GM10248 (cell line): ENCODE results near the gene CTCFL.

Source experiments
- CTCF ChIA-PET: fragments of 300-600 bp; sonication (Branson Sonifier 250); formaldehyde crosslinking; extraction: SDS; loops from one replicate; lab custom pipeline; 2021; ENCODE audit warnings: antibody characterized with exemption; lab: Yijun Ruan, JAX
- POLR2A ChIA-PET: fragments of 350-650 bp; sonication (Branson Sonifier 250); formaldehyde crosslinking; extraction: SDS; loops from one replicate; lab custom pipeline; 2020; ENCODE audit warnings: antibody characterized with exemption; lab: Yijun Ruan, JAX
- DNase-seq: peaks from one replicate; pipeline ENCODE4 v3.0.0; 2012; ENCODE audit errors: extremely low spot score
- CTCF ChIP-seq: IDR thresholded peaks from 2 replicates; pipeline ENCODE4 v1.5.1; 2012; ENCODE audit warnings: mild to moderate bottlenecking, low read depth; ENCODE audit errors: extremely low read depth, missing control alignments, control extremely low read depth

CTCFL gene

GRCh38 chr20:57536771-57537724 is 12.1 kb upstream of the CTCFL start:
- ChIA-PET CTCF (interaction anchor here (1.1 to 1.4 kb wide), 2 partner anchors 24 to 697 kb away, joined by 3 read pairs; partner anchors contain the start of gene PCK1), POLR2A (no interaction called here)

DNA sequence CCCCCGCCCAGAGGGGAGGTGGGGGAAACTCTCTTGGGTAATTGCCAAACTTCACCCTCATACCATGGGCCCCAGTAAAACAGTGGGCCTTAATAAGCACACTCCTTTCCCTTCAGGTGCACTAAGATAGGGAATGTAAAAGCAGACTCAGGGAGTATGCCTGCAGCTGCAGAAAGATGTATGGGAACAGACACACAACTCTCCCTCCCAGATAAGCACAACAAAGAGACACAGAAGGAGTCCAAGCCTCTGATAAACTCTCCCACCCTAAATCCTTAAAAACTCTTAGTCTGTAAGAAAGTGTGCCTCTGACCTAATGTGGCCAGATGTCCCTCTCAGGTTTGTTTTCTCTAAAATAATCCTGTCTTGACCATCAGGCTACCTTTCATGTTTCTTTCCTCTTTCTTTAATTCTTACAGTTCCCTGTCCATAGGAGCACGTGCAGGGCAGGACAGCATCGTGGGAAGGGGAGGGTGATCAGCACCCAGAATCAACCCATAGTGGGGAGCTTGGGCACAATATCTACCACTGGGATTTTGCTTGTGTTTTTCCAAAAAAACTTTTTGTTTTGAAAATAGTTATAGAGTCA is 11.3 kb upstream of the CTCFL start:
- CTCF ChIA-PET, result no interaction called here
- POLR2A ChIA-PET, result no interaction called here
- DNase-seq, result no peak
- no peak for TF ChIP-seq CTCF

More at GRCh38 chr20:57536771-57537724, 12.1 kb upstream of the CTCFL start:
- DNase-seq, result no peak
- TF ChIP-seq CTCF, result no peak

- ChIA-PET POLR2A (interaction anchor here (0.7 kb wide), 1 partner anchor 123 kb away, joined by 9 read pairs; no protein-coding TSS in a partner anchor), CTCF (interaction anchor here (1.2 kb wide), 1 partner anchor 67 kb away, joined by 3 read pairs; no protein-coding TSS in a partner anchor)
- TF ChIP-seq CTCF, result no peak
- DNase-seq, result no peak
Observed at GRCh38 chr20:57535297-57535696, 10.4 kb upstream of the CTCFL start.

DNA sequence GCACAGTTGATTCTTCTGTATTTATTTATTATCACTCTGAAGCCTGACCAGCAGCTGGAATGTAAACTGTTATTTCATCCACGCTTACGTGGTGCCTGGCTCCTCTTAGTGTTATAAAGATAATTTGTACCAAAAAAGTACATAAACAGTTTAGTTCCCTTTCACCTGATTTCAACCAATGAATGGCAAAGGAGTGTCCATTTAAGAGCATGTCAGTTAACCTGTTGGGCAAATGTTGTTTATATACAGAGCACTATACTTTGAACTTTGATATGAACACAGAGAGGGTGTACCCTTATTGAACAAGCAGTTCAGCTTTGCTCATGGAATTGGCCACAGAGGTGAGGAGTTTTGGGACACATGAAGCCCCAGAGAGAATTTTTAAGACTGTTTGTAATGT is 7.2 kb upstream of the CTCFL start:
- DNase-seq, result no peak
- POLR2A ChIA-PET, result no interaction called here
- CTCF ChIA-PET, result interaction anchor here (0.8 kb wide), 1 partner anchor 12 kb away, joined by 4 read pairs; no protein-coding TSS in a partner anchor
- no peak for TF ChIP-seq CTCF

- ChIA-PET CTCF (interaction anchor here (1.0 kb wide), 1 partner anchor 31 kb away, joined by 3 read pairs; the partner anchor contains the start of gene PCK1), POLR2A (no interaction called here)
- no peak for DNase-seq
- no peak for TF ChIP-seq CTCF
Observed at GRCh38 chr20:57530327-57530981, 5.5 kb upstream of the CTCFL start.

- ChIA-PET CTCF (no interaction called here), POLR2A (no interaction called here)
- DNase-seq, result no peak
- no peak for TF ChIP-seq CTCF
Observed at GRCh38 chr20:57529810-57530209, 4.9 kb upstream of the CTCFL start.
